CD4-positive, alpha-beta T cell treated with Interleukin-6 for 4 hours (primary cell): ENCODE data around the gene TRIM17.

Experiments
- DNase-seq: peaks from one replicate; pipeline ENCODE4 v3.0.0-alpha.2; 2020; ENCODE audit warnings: mixed read lengths

Gene TRIM17, protein sequence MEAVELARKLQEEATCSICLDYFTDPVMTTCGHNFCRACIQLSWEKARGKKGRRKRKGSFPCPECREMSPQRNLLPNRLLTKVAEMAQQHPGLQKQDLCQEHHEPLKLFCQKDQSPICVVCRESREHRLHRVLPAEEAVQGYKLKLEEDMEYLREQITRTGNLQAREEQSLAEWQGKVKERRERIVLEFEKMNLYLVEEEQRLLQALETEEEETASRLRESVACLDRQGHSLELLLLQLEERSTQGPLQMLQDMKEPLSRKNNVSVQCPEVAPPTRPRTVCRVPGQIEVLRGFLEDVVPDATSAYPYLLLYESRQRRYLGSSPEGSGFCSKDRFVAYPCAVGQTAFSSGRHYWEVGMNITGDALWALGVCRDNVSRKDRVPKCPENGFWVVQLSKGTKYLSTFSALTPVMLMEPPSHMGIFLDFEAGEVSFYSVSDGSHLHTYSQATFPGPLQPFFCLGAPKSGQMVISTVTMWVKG

DNA sequence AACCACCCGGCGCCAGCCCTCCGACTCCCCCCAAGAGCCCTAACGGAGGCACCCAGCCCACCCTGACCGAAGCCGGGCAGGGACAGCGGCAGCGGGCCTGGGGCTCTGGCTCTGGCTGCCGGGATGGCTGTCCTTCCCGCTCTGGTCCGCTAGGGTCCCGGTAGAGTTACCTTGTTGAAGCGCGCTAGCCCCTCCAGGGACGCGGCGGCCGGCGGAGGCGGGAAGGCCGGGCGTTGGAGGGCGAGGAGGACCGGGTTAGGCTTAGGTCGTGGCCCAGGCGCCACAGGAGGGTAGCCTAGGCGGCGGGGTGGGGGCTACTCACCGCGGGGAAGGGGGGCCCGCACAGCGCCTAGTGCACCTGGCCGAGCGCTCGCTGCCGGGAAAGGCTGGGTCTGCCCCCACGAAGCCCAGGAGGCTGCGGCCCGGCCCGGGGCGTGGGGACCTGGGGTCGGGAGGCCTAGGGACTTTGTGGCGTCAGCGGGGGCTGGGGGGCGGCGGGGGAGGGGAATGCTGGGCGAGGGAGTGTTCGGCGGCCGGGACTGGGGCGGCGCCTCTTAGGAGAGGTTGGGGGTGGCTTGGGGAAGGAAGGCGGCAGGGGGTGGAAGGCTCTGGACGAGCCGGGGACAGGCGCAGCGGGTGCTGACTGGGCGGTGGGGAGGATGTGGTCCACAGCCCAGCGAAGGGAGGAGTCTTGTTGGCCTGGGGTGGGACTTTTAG, at the start of gene TRIM17:
TRIM17 (minus strand) TSS at position 645 of the 717 bp plus-strand sequence. CDS start 1,789 bp downstream, outside the sequence.
- DNase-seq, result peak; percentile 57

DNA sequence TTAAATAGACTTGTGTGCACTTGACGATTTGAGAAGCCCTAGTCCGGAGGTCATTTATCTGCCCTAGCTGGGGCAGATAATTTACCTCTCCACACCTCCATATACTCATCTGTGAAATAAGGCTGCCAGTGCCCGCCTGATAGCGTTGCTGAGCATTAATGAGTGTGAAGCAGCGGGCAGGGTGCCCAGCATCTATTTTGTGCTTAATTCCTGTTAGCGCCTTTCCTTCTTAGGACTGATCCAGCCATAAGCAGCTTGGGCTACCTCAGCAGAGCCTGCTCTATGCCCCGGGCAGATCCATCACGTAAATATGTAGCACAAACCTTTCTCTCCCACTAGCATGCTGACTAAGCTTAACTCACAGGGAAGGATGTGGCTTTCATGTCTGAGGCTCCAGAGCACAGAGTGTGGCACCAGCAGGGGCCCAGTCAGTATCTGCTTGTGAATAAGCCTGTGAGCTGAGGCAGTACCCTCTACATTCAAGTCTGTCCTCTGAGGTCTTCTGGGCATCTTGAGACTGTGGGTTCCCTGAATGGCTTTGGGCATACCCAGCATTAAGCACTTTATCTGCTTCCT, 49.0 kb upstream of the TRIM17 start:
- DNase-seq, result peak; percentile 42

DNA sequence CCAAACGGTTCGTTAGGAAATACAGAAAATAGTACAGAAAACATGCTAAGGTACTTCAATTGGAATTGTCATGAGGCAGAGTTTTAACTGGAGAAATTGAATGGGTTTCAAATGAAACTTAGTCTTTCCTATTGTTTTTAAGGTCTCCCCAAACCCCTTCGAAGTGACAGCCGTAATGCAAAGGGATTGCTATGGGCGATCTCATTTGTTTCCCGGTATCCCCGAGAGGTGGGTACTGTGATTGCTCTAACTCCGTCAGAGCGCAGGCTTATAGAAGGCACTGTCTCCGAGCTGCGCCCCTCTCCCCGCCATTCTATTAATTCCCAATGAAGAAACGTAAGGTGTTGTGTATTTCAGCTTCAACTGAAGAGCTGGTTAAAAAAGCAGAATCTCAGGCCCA, 48.5 kb upstream of the TRIM17 start:
- no peak for DNase-seq

DNA sequence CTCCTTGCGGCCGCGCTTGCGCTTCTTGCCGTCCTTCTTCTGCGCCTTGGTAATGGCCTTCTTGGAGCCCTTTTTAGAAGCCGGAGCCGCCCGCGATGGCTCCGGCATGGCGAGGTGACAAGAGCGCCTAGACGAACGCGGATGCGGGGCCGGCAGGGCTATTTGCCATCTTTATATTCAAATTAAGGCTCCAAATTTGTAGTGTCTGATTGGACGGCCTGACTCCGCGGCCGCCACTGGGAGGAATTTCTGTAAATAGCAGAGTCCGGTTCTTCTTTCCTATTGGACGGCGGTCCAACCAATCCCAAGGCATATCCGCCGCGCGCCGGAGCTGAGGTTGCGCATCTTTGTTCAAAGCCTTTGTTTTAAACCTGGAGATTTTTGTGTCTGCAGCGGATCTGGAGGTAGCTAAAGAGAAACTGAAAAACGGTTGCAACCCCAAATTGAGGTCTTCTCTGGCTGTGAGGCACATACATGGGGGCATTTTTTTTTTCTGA, 47.9 kb upstream of the TRIM17 start:
- DNase-seq, result peak; percentile 90

DNA sequence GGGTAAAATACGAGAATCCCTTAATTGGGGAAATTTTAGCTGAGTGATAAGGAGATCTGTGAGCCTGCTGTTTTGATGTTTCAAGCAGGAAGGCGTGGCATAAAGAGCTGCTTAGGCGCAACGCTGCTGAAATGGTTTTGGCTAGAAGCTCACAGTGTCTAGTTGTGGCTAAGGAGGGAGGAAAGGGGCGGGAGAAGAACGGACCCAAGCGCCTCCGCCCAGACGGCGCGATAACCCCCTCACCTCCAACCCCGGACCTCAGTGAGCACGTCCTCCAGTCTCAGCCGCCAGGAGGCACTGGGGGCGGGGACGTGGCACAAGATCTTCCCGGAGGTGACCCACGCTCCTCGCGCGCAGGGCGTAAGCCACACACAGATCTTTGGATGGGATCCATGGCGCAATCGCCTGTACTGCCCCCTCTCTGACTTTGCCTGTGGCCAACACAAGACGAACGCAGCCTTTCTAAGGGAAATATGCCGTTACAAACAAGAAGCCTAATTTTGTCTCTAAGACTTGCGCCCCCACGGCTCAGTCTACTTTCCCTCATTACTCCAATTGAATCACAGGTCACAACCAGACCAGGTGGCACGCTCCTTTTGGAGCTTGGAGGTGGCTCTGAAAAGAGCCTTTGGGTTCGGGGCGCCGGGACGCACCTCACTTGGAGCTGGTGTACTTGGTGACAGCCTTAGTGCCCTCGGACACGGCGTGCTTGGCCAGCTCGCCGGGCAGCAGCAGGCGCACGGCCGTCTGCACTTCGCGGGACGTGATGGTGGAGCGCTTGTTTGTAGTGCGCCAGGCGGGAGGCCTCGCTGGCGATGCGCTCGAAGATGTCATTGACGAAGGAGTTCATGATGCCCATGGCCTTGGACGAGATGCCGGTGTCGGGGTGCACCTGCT, 47.1 kb upstream of the TRIM17 start:
- peak; percentile 61 for DNase-seq

DNA sequence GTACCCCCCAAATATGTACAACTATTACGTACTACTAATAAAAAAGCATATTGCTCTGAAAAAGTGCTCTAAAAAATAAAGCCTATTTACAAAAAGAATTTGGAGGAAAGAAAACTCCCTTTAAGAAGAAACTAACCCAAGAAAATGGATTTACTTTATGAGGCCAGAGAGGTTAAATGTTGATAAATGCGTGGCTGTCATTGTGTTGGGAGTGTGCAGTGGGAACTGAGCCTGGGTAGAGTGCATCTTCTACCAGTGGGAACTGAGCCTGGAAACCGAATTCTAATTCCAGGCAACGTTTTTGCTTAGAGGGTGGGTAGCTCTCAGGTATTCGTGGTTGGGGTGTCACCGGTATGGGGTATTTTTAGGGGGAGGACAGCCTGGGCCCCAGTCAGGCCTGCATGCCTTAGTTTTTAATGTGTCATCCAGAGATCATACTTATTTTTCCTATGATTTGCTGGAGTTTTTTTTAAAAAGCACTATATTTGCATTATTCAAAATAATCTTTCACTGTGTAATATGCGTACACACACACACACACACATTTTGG, 46.4 kb upstream of the TRIM17 start:
- no peak for DNase-seq

DNA sequence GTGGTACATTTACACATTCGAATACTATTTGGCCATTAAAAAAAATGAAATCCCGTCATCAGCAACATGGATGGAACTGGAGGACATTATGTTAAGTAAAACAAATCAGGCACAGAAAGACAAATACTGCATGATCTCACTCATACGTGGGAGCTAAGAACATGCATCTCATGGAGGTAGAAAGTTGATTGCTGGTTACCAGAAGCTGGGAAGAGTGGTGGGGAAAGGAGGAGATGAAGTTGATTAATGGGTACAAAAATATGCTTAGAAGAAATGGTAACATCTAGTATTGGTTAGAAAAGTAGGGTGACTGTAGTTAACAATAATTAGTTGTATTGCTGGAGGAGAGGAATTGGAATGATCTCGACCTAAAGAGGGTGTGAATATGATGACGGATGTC, 45.9 kb upstream of the TRIM17 start:
- no peak for DNase-seq

DNA sequence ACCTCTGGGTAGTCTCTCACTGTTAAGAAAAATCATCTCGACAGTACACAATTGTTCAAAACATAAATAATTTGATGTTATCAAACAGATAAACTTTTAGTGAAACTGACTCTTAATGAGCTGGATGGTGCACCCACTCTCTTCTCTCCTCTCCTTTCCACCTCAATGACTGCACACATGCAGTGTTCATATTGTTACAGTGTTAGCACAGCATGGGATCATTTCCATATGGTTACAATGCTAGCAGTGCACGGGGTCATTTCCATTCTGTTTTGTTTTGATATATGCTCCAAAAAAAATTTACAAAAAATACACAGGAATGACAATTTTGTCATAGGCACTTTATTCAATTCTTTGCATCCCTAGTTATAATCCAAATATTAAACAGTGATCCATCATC, 44.2 kb upstream of the TRIM17 start:
- no peak for DNase-seq

DNA sequence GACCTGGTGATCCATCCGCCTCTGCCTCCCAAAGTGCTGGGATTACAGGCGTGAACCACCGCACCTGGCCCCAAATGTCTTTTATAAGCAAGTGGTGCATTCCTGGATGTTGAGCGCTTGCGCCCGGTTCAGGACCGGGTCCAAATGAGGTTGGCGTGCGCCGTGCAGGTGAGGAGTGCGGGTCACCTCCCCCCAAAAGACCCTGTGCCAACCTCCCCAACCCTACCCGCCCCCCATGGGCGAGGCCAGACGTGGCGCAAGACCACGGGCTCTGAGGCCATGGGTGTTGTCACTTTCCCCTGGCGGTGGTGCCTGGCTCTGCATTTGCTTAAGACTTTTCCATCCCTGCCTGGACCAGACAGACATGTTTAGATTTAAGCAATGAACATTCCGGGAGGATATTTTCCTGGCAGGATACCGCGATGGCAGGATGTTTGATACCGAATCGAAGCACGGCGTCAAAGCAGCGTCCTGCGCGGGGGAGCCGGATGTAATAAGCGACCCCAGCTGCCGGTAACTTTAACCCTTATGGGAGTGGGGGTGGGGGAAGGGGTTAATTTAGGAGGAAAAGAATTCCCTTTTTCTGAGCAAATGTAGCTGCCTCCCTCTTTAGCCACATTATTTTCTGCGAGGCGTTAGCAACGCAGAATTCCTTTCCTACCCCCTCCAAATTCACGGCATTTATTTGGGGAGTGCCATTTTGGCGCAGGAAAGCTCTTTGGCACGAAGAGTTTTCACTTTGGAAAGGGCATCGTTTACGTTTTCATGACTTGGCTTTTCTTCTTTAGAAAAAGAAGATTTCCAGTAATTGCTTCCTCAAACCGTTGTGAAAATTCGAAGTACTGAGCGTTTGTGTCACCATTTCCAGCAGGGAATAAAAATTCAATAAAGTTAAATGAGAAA, 42.7 kb upstream of the TRIM17 start:
- peak; percentile 62 for DNase-seq

DNA sequence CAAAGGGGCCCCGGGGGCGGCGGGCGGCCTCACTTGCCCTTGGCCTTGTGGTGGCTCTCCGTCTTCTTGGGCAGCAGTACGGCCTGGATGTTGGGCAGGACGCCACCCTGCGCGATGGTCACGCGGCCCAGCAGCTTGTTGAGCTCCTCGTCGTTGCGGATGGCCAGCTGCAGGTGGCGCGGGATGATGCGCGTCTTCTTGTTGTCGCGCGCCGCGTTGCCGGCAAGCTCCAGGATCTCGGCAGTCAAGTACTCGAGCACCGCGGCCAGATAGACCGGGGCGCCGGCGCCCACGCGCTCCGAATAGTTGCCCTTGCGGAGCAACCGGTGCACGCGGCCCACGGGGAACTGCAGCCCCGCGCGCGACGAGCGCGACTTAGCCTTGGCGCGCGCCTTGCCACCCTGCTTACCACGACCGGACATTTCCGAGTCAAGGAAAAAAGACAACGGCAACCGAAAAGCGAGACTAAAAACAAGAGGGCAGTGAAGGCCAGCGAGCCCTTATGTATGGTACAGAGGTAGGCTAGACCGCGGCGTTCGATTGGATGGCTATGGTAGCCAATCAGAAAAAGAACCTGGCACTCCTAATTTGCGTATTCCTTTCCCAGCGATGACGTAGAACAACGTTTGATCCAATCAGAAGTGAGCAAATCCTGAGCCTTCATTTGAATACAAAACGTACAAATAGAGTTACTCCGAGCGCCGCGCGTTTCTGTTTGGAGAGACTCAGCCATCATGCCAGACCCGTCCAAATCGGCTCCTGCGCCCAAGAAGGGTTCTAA, 40.9 kb upstream of the TRIM17 start:
- DNase-seq, result peak; percentile 83

DNA sequence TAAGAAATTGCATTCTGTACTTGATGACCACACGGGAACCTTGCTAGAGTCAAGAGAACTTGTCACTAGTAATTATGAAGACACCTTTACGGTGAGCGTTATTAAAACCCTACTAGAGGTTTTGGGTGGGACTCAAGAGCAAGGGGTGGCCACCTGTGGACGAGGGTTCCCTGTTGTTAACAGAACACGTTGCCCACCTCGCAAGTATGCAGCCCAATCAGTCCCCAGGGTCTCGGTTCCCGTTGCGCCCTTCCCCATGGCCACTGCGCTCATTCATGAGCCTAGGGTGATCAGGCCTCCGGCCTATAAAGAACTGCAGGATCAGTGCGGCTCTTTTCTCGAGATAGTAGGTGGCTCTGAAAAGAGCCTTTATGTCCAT, 40.3 kb upstream of the TRIM17 start:
- DNase-seq, result no peak

DNA sequence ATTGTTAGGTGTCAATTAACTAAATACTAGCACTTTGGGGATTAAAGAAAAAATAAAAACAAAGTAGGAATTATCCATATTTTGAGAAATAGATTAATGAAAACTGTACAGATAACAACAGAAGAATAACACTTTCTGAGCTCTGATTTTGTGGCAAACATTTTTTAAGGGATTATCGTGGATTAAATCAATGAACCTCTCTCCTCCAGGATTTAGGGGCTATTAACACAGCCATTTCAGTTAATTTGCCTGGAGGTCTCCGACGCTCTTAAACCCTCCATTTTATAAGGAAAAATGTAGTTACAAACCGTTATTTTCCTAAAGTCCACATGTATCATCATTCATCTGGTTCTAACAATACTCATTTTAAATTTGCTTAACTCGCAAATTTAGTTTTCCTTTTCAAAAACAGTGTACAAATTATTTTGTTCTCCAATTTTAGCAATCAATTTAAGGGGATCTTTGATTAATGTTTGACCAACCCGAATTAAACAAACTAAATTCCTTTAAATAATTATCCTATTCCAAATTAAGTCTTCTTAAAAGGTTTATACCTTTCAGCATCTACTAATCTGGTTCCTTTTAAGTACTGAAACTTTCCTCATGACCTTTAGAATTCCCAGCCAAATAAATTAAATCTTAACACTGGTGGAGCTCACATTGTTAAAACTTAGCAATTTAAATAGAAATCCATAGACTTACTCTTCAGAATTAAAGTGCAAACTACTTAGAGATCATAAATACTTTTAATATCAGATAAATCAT, 39.8 kb upstream of the TRIM17 start:
- DNase-seq, result no peak

DNA sequence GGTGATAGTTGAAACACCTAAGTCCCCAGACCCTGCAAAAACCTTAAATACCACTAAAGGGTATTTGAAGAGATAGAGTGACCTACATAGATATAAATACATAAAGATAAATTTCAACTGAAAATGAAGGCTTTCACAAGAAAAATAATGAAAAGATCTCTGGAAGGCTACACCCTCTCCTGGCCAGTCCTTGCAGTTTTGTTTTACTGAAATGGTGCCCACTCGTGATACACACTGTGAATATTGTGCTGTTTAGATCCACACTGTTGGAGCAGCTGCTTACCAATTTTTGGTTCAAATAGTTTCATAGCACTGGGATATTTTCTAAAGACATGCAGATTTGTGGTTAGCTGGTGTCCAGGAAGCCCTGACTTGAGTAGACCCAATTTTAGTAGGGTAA, 39.1 kb upstream of the TRIM17 start:
- no peak for DNase-seq

DNA sequence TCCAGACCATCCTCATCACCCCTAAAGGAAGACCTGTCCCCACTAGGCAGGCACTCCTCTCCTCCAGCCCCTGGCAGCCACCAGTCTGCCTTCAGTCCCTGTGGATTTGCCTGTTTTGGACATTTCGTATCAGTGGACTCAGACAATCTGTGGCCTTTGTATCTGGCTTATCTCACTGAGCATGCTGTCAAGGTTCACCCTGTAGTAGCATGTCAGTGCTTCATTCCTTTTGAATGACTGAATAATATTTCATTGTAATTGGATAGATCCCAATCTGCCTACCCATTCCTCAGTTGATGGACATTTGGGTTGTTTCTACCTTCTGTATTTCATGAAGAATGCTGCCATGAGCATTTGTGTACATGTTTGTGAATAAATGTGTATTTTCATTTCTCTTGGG, 37.6 kb upstream of the TRIM17 start:
- no peak for DNase-seq

DNA sequence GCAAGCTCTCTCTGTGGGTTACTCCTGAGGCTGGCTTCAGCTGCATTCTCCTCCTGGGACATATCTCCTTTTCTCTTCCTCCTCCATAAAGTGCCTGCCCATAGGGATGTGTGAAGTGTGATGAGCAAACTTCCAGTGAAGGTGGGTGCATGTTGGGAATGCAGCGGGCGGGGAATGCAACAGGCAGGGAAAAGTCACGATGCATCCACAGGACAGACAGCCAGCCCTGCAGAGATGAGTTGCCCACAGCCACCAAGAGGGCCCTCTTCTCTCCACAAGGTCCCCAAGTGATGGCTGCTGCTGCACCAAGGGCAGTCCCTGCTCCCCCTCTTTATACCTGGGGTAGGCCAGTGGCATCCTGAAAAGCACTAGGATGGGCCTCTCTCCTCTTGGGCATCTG, 37.0 kb upstream of the TRIM17 start:
- no peak for DNase-seq

DNA sequence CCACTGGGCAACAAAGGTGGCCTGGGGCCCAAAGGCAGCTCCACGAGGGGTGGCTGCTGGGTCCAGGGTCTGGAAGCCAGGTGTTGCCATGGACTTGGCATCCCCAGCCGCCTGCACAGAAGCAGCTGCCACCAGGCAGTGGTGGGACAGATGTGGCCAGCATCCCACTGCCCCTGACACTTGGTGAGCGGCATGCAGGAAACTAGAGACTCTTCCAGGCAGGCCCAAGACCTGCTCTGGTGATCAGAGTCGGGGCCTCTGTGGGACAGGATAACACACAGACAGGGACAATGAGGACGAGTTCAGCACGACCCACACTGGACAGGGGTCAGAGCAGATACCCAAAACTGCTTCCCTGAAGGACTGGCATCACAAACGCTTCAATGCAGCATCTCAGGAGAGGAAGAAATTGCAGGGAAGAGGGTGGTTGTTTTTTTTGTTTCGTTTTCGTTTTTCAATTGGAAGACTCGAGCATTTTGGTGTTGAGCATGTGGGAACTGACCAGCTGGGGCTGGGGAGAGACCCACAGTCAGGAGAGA, 36.4 kb upstream of the TRIM17 start:
- DNase-seq, result no peak

DNA sequence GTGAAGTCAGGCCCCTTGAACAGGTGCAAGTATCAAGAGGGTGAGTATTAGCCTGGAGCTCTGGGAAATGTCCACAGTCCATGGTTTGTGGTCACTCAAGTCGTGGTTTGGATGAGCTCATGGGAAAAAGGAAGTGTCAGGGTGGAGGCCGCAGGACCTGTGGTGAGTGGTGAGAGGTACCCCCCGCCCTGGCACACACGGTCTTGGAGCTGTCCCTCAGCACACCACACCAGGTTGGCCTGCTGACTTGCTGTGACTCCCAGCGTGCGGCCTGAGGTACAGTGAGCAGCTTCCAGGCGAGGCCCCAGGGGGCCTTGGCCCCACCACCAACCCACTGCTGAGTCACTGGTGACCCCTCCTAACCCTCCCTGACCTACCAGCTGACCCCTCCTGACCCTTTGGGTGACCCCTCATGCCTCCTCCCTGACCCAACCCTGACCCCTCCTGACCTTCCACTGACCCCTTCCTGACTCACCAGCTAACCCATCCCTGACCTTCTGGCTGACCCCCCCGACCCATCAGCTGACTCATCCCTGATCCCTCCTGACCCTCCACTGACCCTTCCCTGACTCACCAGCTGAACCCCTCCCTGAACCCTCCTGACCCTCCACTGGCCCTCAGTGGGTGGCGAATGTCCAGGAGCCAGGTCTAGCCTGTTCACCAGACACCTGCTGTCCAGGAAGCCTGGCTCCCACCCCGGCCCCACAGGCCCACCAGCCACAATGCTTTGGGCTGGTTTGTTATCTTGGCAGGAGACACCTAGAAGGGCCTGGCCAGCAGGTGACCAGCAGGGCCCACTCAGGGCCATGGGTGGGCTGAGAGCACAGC, 35.7 kb upstream of the TRIM17 start:
- no peak for DNase-seq

DNA sequence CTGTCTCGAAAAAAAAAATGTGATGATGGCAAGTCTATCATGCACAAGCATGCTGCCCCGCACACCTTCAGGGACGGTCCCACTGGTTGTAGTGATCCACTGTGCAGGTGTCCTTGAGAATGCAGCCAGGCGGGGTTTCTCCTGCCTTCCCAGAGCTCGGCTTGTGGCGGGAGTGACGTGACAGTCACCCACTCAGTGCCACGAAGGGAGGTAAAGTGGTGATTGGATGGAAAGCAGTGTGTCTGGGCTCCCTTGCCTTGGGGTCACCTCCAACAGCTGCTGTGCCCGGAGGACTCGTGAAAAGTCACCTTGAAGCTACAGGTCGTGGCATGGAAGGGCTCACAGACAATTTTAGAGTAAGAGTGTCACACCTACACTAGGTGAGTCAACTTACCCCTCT, 33.5 kb upstream of the TRIM17 start:
- no peak for DNase-seq
